K562 (cell line): Measurements from ENCODE around the gene FLAD1. TPM values are rescaled to one million over a fixed set of nuclear protein-coding genes. Genes with fewer than 3 reads are reported as not detected.

Source experiments
- AFF1 ChIP-seq, 2 experiments: fragments of 450-650 bp; IDR thresholded peaks; 2 replicates each; pipeline ENCODE4 v1.6.1; 2018; ENCODE audit warnings: mild to moderate bottlenecking in 2 of 2, low read depth in 1 of 2; ENCODE audit not compliant: partially characterized antibody in 2 of 2
- CBFA2T3 ChIP-seq: fragments of 450-650 bp; IDR thresholded peaks from 2 replicates; pipeline ENCODE4 v1.6.1; 2017
- DNMT1 ChIP-seq: fragments of 450-650 bp; IDR thresholded peaks from 2 replicates; pipeline ENCODE4 v1.6.1; 2016; ENCODE audit warnings: antibody characterized with exemption, mild to moderate bottlenecking
- KDM1A ChIP-seq, 2 experiments: fragments of 450-650 bp; IDR thresholded peaks; 2 replicates each; pipeline ENCODE4 v1.6.1; 2016; ENCODE audit warnings: mild to moderate bottlenecking in 2 of 2
- MAFG ChIP-seq: fragments of 450-650 bp; conservative IDR thresholded peaks from 2 replicates; pipeline ENCODE4 v1.6.1; 2016; ENCODE audit warnings: missing genetic modification characterization, missing compliant biosample characterization
- ZNF780A ChIP-seq: fragments of 250-450 bp; sonication (Bioruptor Pico); IDR thresholded peaks from 2 replicates; pipeline ENCODE4 v1.5.0; 2021; ENCODE audit warnings: mild to moderate bottlenecking
- polyA plus RNA-seq, 8 experiments: library from polyadenylated mRNA; depleted of rRNA in 4 of 8; stranded (reverse) in 5 of 8; unstranded in 3 of 8; fragments of >200 nt; fragmentation: Nextera tagmentation in 2 of 8; fragmentation: Illumina TruSeq in 1 of 8; extraction: Ambion mirVana in 2 of 8; extraction: Trizol in 1 of 8; gene quantifications; 2 replicates each; pipeline versions ENCODE4 v1.2.1 to v1.2.3, GENCODE V29; 2011 to 2014; ENCODE audit warnings: inconsistent platforms in 1 of 8, missing spikeins in 1 of 8
- total RNA-seq, 7 experiments: library from RNA; depleted of rRNA in 6 of 7; stranded (reverse); fragments of >200 nt in 6 of 7; fragmentation: Illumina TruSeq in 2 of 7; extraction: Trizol in 2 of 7; gene quantifications; 2 replicates each; pipeline versions ENCODE4 v1.2.1 to v1.2.3, GENCODE V29; 2011 to 2021; ENCODE audit warnings: low replicate concordance in 1 of 7

Gene FLAD1
- total and polyA plus RNA-seq, 9 of the 15 experiments (the other 6 are each of a cell fraction or from before 2014, with no cell fraction given), result 24.9 to 85.8 (median 67.0) TPM

GRCh38 chr1:154943649-154944400, 39.3 kb upstream of the FLAD1 start (continued):
- TF ChIP-seq AFF1 (IDR thresholded peaks at IDR 0.05; ENCODE audit: low read depth in 1 of 2, partially characterized antibody in 2 of 2) (no peak), MAFG (tag) (no peak), ZNF780A (CRISPR knock-in tag) (no peak), CBFA2T3 (no peak), KDM1A (IDR thresholded peaks at IDR 0.05) (no peak), DNMT1 (no peak)
- TF ChIP-seq, all 486 proteins: peak for 18
